ENCODE results near the gene E2F2. TPM values are rescaled to one million over a fixed set of nuclear protein-coding genes. Genes with fewer than 3 reads are reported as not detected.

The E2F2 gene
- total RNA-seq, 1 experiment from 2014 or later: 16.3 TPM

DNA sequence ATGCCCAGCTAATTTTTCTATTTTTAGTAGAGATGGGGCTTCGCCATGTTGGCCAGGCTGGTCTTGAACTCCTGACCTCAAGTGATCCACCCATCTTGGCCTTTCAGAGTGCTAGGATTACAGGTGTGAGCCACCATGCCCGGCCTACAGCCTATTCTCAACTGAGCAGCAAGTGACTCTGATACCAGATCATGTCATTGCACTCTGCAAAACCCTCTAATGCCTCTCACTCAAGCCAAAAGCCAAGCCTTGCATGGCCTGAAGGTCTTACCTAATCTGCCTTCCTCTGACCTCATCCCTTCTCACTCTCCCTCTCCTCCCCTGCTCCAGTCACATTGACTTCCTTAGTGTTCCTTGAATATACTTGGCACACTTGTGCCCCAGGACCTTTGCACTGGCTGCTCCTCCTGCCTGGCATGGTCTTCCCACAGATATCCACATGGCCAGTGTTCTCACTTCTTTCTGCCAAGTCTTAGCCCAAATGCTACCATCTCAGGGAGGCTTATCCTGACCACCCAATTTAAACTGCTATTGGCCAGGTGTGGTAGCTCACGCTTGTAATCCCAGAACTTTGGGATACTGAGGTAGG lies 38.8 kb downstream of the E2F2 start:
- ATAC-seq: no peak
- BruUV-seq (replicated peaks): no TSS peak
- POLR2A ChIA-PET: no interaction called here

DNA sequence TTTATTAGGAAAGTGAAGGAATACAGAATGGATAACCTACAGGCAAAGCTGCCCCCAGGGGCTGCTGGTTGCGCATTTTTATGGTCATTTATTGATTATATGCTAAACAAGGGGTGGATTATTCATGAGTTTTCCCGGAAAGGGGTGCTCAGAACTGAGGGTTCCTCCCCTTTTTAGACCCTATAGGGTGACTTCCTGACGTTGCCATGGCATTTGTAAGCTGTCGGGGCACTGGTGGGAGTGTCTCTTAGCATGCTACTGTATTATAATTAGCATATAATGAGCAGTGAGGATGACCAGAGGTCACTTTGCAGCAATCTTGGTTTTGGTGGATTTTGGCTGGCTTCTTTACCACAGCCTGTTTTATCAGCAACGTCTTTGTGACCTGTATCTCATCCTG lies 41.2 kb downstream of the E2F2 start:
- Histone ChIP-seq H3K79me2 (ENCODE audit: insufficient read depth, low read length) (no peaks in the 10 kb centered on the region), H3K27ac (ENCODE audit: low read depth, low read length) (no peak overlapping the region), H3K9ac (ENCODE audit: low read length) (no peak overlapping the region), H4K20me1 (ENCODE audit: insufficient read depth) (no peaks in the 10 kb centered on the region), H3K9me3 (ENCODE audit: control insufficient read depth in 1 of 2, insufficient read depth in 1 of 2, low read depth in 1 of 2, low read length in 2 of 2) (no peaks in the 10 kb centered on the region), H2AFZ (ENCODE audit: low read depth, low read length, poor library complexity, severe bottlenecking) (no peak overlapping the region), H3K36me3 (ENCODE audit: control insufficient read depth in 1 of 2, insufficient read depth in 2 of 2, low read length in 2 of 2) (no peaks in the 10 kb centered on the region), H3K4me1 (ENCODE audit: control insufficient read depth in 1 of 2, insufficient read depth in 2 of 2, low read length in 2 of 2) (peaks cover 4% of the 10 kb centered on the region in 2 experiments; a peak in 3 of 4 replicates), H3K4me2 (ENCODE audit: low read length) (no peak overlapping the region), H3K9me2 (ENCODE audit: insufficient read depth) (no peaks in the 10 kb centered on the region), H3K27me3 (ENCODE audit: insufficient read depth, low read length) (no peaks in the 10 kb centered on the region), H3K4me3 (replicated peaks in 1 of 2; ENCODE audit: low read depth in 1 of 2, low read length in 2 of 2) (no peak overlapping the region)
- DNase-seq (ENCODE audit: low read depth, low spot score) (no peak), ATAC-seq (no peak)
- RAD21 ChIA-PET (ENCODE audit: low non-redundant PET in 1 of 2, low total read pairs in 2 of 2, uncharacterized antibody in 2 of 2, unreplicated experiment in 2 of 2): no interaction called here
- intact Hi-C loops (cut with micrococcal nuclease): no loop called here
- no TSS peak for BruUV-seq (replicated peaks)
- CTCF ChIA-PET: no interaction called here
- POLR2A ChIA-PET: no interaction called here
- TF ChIP-seq POLR2A (IDR thresholded peaks at IDR 0.05; ENCODE audit: borderline replicate concordance, extremely low read depth, insufficient read depth, insufficient read length) (no peak), EZH2phosphoT487 (IDR thresholded peaks at IDR 0.05; ENCODE audit: borderline replicate concordance) (no peak), SIN3A (IDR thresholded peaks at IDR 0.05; ENCODE audit: low read depth) (no peak), CEBPB (IDR thresholded peaks at IDR 0.05; ENCODE audit: low read depth) (no peak), SP1 (IDR thresholded peaks at IDR 0.05; ENCODE audit: low read depth) (no peak), MAX (IDR thresholded peaks at IDR 0.05) (no peak), ZFX (IDR thresholded peaks at IDR 0.05) (no peak), POLR2AphosphoS5 (IDR thresholded peaks at IDR 0.05; ENCODE audit: low read depth, low read length) (no peak), ZNF274 (IDR thresholded peaks at IDR 0.05; ENCODE audit: low read depth, low read length) (no peak), TCF7L2 (IDR thresholded peaks at IDR 0.05; ENCODE audit: borderline replicate concordance, extremely low read depth, insufficient read depth, insufficient read length) (no peak), ELF1 (IDR thresholded peaks at IDR 0.05; ENCODE audit: borderline replicate concordance, low read depth) (no peak)
- TF ChIP-seq, protein P1, sequence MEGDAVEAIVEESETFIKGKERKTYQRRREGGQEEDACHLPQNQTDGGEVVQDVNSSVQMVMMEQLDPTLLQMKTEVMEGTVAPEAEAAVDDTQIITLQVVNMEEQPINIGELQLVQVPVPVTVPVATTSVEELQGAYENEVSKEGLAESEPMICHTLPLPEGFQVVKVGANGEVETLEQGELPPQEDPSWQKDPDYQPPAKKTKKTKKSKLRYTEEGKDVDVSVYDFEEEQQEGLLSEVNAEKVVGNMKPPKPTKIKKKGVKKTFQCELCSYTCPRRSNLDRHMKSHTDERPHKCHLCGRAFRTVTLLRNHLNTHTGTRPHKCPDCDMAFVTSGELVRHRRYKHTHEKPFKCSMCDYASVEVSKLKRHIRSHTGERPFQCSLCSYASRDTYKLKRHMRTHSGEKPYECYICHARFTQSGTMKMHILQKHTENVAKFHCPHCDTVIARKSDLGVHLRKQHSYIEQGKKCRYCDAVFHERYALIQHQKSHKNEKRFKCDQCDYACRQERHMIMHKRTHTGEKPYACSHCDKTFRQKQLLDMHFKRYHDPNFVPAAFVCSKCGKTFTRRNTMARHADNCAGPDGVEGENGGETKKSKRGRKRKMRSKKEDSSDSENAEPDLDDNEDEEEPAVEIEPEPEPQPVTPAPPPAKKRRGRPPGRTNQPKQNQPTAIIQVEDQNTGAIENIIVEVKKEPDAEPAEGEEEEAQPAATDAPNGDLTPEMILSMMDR (IDR thresholded peaks at IDR 0.05 in 2 of 3, conservative IDR thresholded peaks at IDR 0.05 in 1 of 3; ENCODE audit: borderline replicate concordance in 1 of 3, insufficient read depth in 1 of 3, low read depth in 2 of 3, low read length in 2 of 3): no peak
- TF ChIP-seq, protein P2, sequence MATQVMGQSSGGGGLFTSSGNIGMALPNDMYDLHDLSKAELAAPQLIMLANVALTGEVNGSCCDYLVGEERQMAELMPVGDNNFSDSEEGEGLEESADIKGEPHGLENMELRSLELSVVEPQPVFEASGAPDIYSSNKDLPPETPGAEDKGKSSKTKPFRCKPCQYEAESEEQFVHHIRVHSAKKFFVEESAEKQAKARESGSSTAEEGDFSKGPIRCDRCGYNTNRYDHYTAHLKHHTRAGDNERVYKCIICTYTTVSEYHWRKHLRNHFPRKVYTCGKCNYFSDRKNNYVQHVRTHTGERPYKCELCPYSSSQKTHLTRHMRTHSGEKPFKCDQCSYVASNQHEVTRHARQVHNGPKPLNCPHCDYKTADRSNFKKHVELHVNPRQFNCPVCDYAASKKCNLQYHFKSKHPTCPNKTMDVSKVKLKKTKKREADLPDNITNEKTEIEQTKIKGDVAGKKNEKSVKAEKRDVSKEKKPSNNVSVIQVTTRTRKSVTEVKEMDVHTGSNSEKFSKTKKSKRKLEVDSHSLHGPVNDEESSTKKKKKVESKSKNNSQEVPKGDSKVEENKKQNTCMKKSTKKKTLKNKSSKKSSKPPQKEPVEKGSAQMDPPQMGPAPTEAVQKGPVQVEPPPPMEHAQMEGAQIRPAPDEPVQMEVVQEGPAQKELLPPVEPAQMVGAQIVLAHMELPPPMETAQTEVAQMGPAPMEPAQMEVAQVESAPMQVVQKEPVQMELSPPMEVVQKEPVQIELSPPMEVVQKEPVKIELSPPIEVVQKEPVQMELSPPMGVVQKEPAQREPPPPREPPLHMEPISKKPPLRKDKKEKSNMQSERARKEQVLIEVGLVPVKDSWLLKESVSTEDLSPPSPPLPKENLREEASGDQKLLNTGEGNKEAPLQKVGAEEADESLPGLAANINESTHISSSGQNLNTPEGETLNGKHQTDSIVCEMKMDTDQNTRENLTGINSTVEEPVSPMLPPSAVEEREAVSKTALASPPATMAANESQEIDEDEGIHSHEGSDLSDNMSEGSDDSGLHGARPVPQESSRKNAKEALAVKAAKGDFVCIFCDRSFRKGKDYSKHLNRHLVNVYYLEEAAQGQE (IDR thresholded peaks at IDR 0.05; ENCODE audit: low read depth): no peak

More for the DNA sequence above, 38.8 kb downstream of the E2F2 start:
- Histone ChIP-seq H3K79me2 (ENCODE audit: insufficient read depth, low read length) (no peaks in the 10 kb centered on the region), H4K20me1 (ENCODE audit: insufficient read depth) (no peaks in the 10 kb centered on the region), H3K9me2 (ENCODE audit: insufficient read depth) (no peaks in the 10 kb centered on the region), H3K4me3 (replicated peaks in 1 of 2; ENCODE audit: low read depth in 1 of 2, low read length in 2 of 2) (no peak overlapping the region), H3K4me1 (ENCODE audit: control insufficient read depth in 1 of 2, insufficient read depth in 2 of 2, low read length in 2 of 2) (peaks cover 0 to 2% of the 10 kb centered on the region in 2 experiments; a peak in 1 of 4 replicates), H3K36me3 (ENCODE audit: control insufficient read depth in 1 of 2, insufficient read depth in 2 of 2, low read length in 2 of 2) (no peaks in the 10 kb centered on the region), H2AFZ (ENCODE audit: low read depth, low read length, poor library complexity, severe bottlenecking) (no peak overlapping the region), H3K27me3 (ENCODE audit: insufficient read depth, low read length) (no peaks in the 10 kb centered on the region), H3K9me3 (ENCODE audit: control insufficient read depth in 1 of 2, insufficient read depth in 1 of 2, low read depth in 1 of 2, low read length in 2 of 2) (no peaks in the 10 kb centered on the region), H3K27ac (ENCODE audit: low read depth, low read length) (no peak overlapping the region), H3K4me2 (ENCODE audit: low read length) (no peak overlapping the region), H3K9ac (ENCODE audit: low read length) (no peak overlapping the region)
- intact Hi-C loops (cut with micrococcal nuclease): no loop called here
- TF ChIP-seq RAD21 (IDR thresholded peaks at IDR 0.05; ENCODE audit: low read depth) (no peak), MAX (IDR thresholded peaks at IDR 0.05) (no peak), CEBPB (IDR thresholded peaks at IDR 0.05; ENCODE audit: low read depth) (no peak), ELF1 (IDR thresholded peaks at IDR 0.05; ENCODE audit: borderline replicate concordance, low read depth) (no peak), SP1 (IDR thresholded peaks at IDR 0.05; ENCODE audit: low read depth) (no peak)
- ChIA-PET RAD21 (ENCODE audit: low non-redundant PET in 1 of 2, low total read pairs in 2 of 2, uncharacterized antibody in 2 of 2, unreplicated experiment in 2 of 2) (no interaction called here), CTCF (no interaction called here)
- DNase-seq (ENCODE audit: low read depth, low spot score): no peak

Data from HCT116 (cell line).